Measurements from ENCODE around the gene ERFL. TPM values are rescaled to one million over a fixed set of nuclear protein-coding genes. Genes with fewer than 3 reads are reported as not detected.

The ERFL gene
- total RNA-seq, 4 donors from 2014 or later: 0.22 TPM; not detected in 3

- no peak for TF ChIP-seq CTCF (IDR thresholded peaks at IDR 0.05; ENCODE audit: low read depth)
These were observed 2.8 kb downstream of the ERFL start for GRCh38 chr19:41925208-41926003.

- no peak for TF ChIP-seq CTCF (IDR thresholded peaks at IDR 0.05; ENCODE audit: low read depth)
These were observed 3.8 kb downstream of the ERFL start for GRCh38 chr19:41924151-41925145.

- no peak for TF ChIP-seq CTCF (IDR thresholded peaks at IDR 0.05; ENCODE audit: low read depth)
These were observed 5.0 kb downstream of the ERFL start for GRCh38 chr19:41923045-41923788.

GRCh38 chr19:41922585-41922984 lies 5.7 kb downstream of the ERFL start:
- TF ChIP-seq CTCF (IDR thresholded peaks at IDR 0.05; ENCODE audit: low read depth): no peak

GRCh38 chr19:41921577-41922576 lies 6.4 kb downstream of the ERFL start:
- TF ChIP-seq CTCF (IDR thresholded peaks at IDR 0.05; ENCODE audit: low read depth): no peak

- TF ChIP-seq CTCF (IDR thresholded peaks at IDR 0.05; ENCODE audit: low read depth): no peak
These were observed 7.2 kb downstream of the ERFL start for GRCh38 chr19:41920882-41921576.

All from subcutaneous adipose tissue (tissue), 4 donors.